HCT116 (cell line): Measurements from ENCODE around the gene SLC8A1. TPM values are rescaled to one million over a fixed set of nuclear protein-coding genes. Genes with fewer than 3 reads are reported as not detected.
A peak's percentile ranks its signal among the peaks of the same experiment; 100 is the strongest.

Experiments used
- ATAC-seq: fragments of 200-7000 bp; cut with Tn5 transposase; 2 replicates; pipeline ENCODE4 v1.9.1; 2020; ENCODE audit warnings: mild to moderate bottlenecking, moderate library complexity
- BruUV-seq: library from RNA; stranded (reverse); fragments of 400-500 nt; replicated peaks from 2 replicates; lab custom pipeline; 2021; lab: Mats Ljungman, UMichigan
- CTCF ChIA-PET: fragments of 300-600 bp; sonication (Branson Sonifier 250); formaldehyde crosslinking; loops from one replicate; lab custom pipeline; 2021; ENCODE audit warnings: antibody characterized with exemption; lab: Charles Lee
- POLR2A ChIA-PET: fragments of 300-600, 350-600 bp; sonication (Branson Sonifier 250); formaldehyde crosslinking; loops from one replicate; lab custom pipeline; 2021; ENCODE audit warnings: antibody characterized with exemption; lab: Charles Lee
- RAD21 ChIA-PET, 2 experiments: fragments of 300-600 bp; sonication (Branson Sonifier 250); formaldehyde crosslinking; loops; one replicate each; lab custom pipeline; 2023; ENCODE audit warnings: low total read pairs in 2 of 2; ENCODE audit not compliant: uncharacterized antibody in 2 of 2, unreplicated experiment in 2 of 2, low non-redundant PET in 1 of 2; lab: Charles Lee
- DNase-seq: peaks from one replicate; pipeline ENCODE4 v3.0.0-alpha.2; 2010; ENCODE audit warnings: low read depth, low spot score
- H2AFZ ChIP-seq: fragments of 200-600 bp; shearing (Covaris generic), sonication (generic); 2 replicates; pipeline ENCODE4 v1.6.1; 2017; ENCODE audit warnings: low read depth, mixed run types, mixed read lengths, antibody characterized with exemption, low read length; ENCODE audit not compliant: poor library complexity, severe bottlenecking
- H3K27ac ChIP-seq: 2 replicates; pipeline ENCODE4 v1.5.1; 2012; ENCODE audit warnings: low read depth, low read length
- H3K27me3 ChIP-seq: fragments of 200-600 bp; sonication (generic); 2 replicates; pipeline ENCODE4 v1.6.1; 2016; ENCODE audit warnings: mixed run types, low read length, mixed read lengths; ENCODE audit not compliant: insufficient read depth
- H3K36me3 ChIP-seq, 2 experiments: fragments of 200-500 bp in 1 of 2; fragments of 200-600 bp in 1 of 2; sonication (Bioruptor generic) in 1 of 2; sonication (generic) in 1 of 2; 2 replicates each; pipeline versions ENCODE4 v1.5.1 to v1.6.1; 2014 to 2016; ENCODE audit warnings: low read length in 2 of 2, inconsistent platforms in 1 of 2, mixed read lengths in 1 of 2, mixed run types in 1 of 2; ENCODE audit not compliant: insufficient read depth in 2 of 2, control insufficient read depth in 1 of 2
- H3K4me1 ChIP-seq, 2 experiments: fragments of 200-600 bp in 1 of 2; sonication (generic) in 1 of 2; 2 replicates each; pipeline versions ENCODE4 v1.5.1 to v1.6.1; 2012 to 2017; ENCODE audit warnings: low read length in 2 of 2, inconsistent platforms in 1 of 2, mild to moderate bottlenecking in 1 of 2, mixed read lengths in 1 of 2, mixed run types in 1 of 2, moderate library complexity in 1 of 2; ENCODE audit not compliant: insufficient read depth in 2 of 2, control insufficient read depth in 1 of 2
- H3K4me2 ChIP-seq: fragments of 200-600 bp; sonication (generic); 2 replicates; pipeline ENCODE4 v1.6.1; 2017; ENCODE audit warnings: mixed run types, low read length, mixed read lengths
- H3K4me3 ChIP-seq, 2 experiments: fragments of 200-600 bp in 1 of 2; sonication (generic) in 1 of 2; replicated peaks in 1 of 2; 2 replicates each; pipeline ENCODE4 v1.5.1; 2011 to 2016; ENCODE audit warnings: low read length in 2 of 2, control low read depth in 1 of 2, low read depth in 1 of 2, mild to moderate bottlenecking in 1 of 2, mixed read lengths in 1 of 2, mixed run types in 1 of 2
- H3K79me2 ChIP-seq: fragments of 200-600 bp; sonication (generic); 2 replicates; pipeline ENCODE4 v1.6.1; 2017; ENCODE audit warnings: mild to moderate bottlenecking, mixed run types, low read length, moderate library complexity, mixed read lengths; ENCODE audit not compliant: insufficient read depth
- H3K9ac ChIP-seq: fragments of 200-600 bp; sonication (generic); 2 replicates; pipeline ENCODE4 v1.6.1; 2016; ENCODE audit warnings: low read length, mixed read lengths
- H3K9me2 ChIP-seq: fragments of 200-600 bp; sonication (generic), shearing (Covaris generic); 2 replicates; pipeline ENCODE4 v1.6.1; 2017; ENCODE audit warnings: mixed run types, mild to moderate bottlenecking, moderate library complexity; ENCODE audit not compliant: insufficient read depth
- H3K9me3 ChIP-seq, 2 experiments: fragments of 200-500 bp in 1 of 2; fragments of 200-600 bp in 1 of 2; sonication (Bioruptor generic) in 1 of 2; sonication (generic) in 1 of 2; 2 replicates each; pipeline ENCODE4 v1.6.1; 2014 to 2017; ENCODE audit warnings: low read length in 2 of 2, mixed read lengths in 2 of 2, inconsistent platforms in 1 of 2, low read depth in 1 of 2, mild to moderate bottlenecking in 1 of 2, mixed run types in 1 of 2, moderate library complexity in 1 of 2; ENCODE audit not compliant: control insufficient read depth in 1 of 2, insufficient read depth in 1 of 2
- H4K20me1 ChIP-seq: fragments of 200-600 bp; sonication (generic), shearing (Covaris generic); 2 replicates; pipeline ENCODE4 v1.6.1; 2017; ENCODE audit warnings: mixed run types, mild to moderate bottlenecking, moderate library complexity; ENCODE audit not compliant: insufficient read depth
- CBX3 ChIP-seq: IDR thresholded peaks from 2 replicates; pipeline ENCODE4 v1.6.1; 2012; ENCODE audit warnings: low read depth
- ELF1 ChIP-seq: IDR thresholded peaks from 2 replicates; pipeline ENCODE4 v1.6.1; 2012; ENCODE audit warnings: low read depth, borderline replicate concordance
- EZH2 ChIP-seq: fragments of 200-600 bp; sonication (generic); IDR thresholded peaks from 2 replicates; pipeline ENCODE4 v1.6.1; 2017; ENCODE audit warnings: antibody characterized with exemption, mixed run types
- FOSL1 ChIP-seq: IDR thresholded peaks from 2 replicates; pipeline ENCODE4 v1.6.1; 2012; ENCODE audit warnings: low read depth
- JUND ChIP-seq: IDR thresholded peaks from 2 replicates; pipeline ENCODE4 v1.6.1; 2012
- POLR2A ChIP-seq: IDR thresholded peaks from 2 replicates; pipeline ENCODE4 v1.7.0; 2011; ENCODE audit warnings: borderline replicate concordance; ENCODE audit not compliant: insufficient read depth, insufficient read length; ENCODE audit errors: extremely low read depth
- TCF7L2 ChIP-seq: IDR thresholded peaks from 2 replicates; pipeline ENCODE4 v1.7.0; 2011; ENCODE audit warnings: borderline replicate concordance, inconsistent platforms; ENCODE audit not compliant: insufficient read depth, insufficient read length; ENCODE audit errors: extremely low read depth
- ZNF274 ChIP-seq: fragments of 200-500 bp; sonication (Bioruptor generic); IDR thresholded peaks from 2 replicates; pipeline ENCODE4 v1.6.1; 2014; ENCODE audit warnings: mild to moderate bottlenecking, low read depth, low read length, inconsistent platforms
- intact Hi-C: fragments of 100-400 bp; cut with micrococcal nuclease; formaldehyde crosslinking; loops from 2 replicates; pipeline ENCODE4 v1.10.0; 2022
- total RNA-seq: library from RNA; stranded (reverse); gene quantifications from one replicate; pipeline ENCODE4 v1.2.1, GENCODE V29; 2021; ENCODE audit not compliant: unreplicated experiment
- TF ChIP-seq, protein P1 (sequence below): IDR thresholded peaks from 2 replicates; pipeline ENCODE4 v1.6.1; 2012; ENCODE audit warnings: low read depth
- TF ChIP-seq, protein P2 (sequence below): IDR thresholded peaks from 2 replicates; pipeline ENCODE4 v1.6.1; 2011; ENCODE audit warnings: mild to moderate bottlenecking, low read length, moderate library complexity; ENCODE audit not compliant: insufficient replicate concordance; ENCODE audit errors: extremely low read depth
- TF ChIP-seq, protein P3 (sequence below): IDR thresholded peaks from 2 replicates; pipeline ENCODE4 v1.6.1; 2012
- TF ChIP-seq, protein P4 (sequence below), 3 experiments: fragments of 200-600 bp in 1 of 3; sonication (generic) in 1 of 3; IDR thresholded peaks in 2 of 3; conservative IDR thresholded peaks in 1 of 3; 2 replicates each; pipeline ENCODE4 v1.5.1; 2012 to 2017; ENCODE audit warnings: low read depth in 2 of 3, low read length in 2 of 3, antibody characterized with exemption in 1 of 3, borderline replicate concordance in 1 of 3, control low read depth in 1 of 3, mild to moderate bottlenecking in 1 of 3, mixed read lengths in 1 of 3, mixed run types in 1 of 3, moderate library complexity in 1 of 3; ENCODE audit not compliant: insufficient read depth in 1 of 3

The SLC8A1 gene
- total RNA-seq, 1 experiment from 2014 or later = 0.07 TPM

DNA sequence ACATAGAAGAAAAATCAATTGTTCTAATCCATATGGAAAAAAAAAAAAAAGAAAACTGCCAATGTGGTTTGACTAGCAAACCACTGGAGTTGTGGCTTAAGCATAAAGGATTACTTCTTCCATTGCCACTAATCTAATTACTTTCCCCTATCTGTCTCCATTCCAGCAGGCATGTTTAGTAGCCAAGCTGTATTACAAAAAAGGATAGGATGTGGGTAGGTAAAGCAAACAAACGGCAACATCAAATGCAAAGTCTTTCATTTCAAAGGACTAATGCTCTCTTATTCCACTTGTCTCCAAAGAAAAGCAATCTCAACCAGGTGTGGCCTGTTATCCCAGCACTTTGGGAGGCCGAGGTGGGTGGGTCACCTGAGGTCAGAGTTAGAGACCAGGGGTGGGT lies 36.5 kb downstream of the SLC8A1 start (continued):
- TF ChIP-seq, protein P1, sequence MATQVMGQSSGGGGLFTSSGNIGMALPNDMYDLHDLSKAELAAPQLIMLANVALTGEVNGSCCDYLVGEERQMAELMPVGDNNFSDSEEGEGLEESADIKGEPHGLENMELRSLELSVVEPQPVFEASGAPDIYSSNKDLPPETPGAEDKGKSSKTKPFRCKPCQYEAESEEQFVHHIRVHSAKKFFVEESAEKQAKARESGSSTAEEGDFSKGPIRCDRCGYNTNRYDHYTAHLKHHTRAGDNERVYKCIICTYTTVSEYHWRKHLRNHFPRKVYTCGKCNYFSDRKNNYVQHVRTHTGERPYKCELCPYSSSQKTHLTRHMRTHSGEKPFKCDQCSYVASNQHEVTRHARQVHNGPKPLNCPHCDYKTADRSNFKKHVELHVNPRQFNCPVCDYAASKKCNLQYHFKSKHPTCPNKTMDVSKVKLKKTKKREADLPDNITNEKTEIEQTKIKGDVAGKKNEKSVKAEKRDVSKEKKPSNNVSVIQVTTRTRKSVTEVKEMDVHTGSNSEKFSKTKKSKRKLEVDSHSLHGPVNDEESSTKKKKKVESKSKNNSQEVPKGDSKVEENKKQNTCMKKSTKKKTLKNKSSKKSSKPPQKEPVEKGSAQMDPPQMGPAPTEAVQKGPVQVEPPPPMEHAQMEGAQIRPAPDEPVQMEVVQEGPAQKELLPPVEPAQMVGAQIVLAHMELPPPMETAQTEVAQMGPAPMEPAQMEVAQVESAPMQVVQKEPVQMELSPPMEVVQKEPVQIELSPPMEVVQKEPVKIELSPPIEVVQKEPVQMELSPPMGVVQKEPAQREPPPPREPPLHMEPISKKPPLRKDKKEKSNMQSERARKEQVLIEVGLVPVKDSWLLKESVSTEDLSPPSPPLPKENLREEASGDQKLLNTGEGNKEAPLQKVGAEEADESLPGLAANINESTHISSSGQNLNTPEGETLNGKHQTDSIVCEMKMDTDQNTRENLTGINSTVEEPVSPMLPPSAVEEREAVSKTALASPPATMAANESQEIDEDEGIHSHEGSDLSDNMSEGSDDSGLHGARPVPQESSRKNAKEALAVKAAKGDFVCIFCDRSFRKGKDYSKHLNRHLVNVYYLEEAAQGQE = no peak
- TF ChIP-seq, protein P2, sequence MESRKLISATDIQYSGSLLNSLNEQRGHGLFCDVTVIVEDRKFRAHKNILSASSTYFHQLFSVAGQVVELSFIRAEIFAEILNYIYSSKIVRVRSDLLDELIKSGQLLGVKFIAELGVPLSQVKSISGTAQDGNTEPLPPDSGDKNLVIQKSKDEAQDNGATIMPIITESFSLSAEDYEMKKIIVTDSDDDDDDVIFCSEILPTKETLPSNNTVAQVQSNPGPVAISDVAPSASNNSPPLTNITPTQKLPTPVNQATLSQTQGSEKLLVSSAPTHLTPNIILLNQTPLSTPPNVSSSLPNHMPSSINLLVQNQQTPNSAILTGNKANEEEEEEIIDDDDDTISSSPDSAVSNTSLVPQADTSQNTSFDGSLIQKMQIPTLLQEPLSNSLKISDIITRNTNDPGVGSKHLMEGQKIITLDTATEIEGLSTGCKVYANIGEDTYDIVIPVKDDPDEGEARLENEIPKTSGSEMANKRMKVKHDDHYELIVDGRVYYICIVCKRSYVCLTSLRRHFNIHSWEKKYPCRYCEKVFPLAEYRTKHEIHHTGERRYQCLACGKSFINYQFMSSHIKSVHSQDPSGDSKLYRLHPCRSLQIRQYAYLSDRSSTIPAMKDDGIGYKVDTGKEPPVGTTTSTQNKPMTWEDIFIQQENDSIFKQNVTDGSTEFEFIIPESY = no peak

DNA sequence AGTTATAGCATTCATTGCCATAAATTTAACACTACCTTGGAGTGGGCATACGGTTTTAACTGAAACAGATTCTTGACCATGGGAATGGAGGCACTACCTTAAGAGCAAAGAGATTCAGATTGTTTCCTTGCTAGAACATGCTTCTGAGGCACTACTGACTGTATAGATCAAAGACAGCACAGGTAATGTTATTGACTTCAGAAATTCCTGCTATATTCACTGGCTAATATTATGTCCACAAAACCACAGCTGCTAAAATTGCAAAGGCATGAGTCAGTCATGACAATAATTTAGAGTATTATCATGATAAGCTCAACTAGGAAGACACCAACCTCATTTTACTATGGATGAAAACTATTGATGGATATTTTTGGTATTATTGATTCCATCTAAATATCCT lies 39.4 kb downstream of the SLC8A1 start:
- H3K4me2 ChIP-seq = peak overlapping the region; percentile 27

More for the DNA sequence above, 39.4 kb downstream of the SLC8A1 start:
- Histone ChIP-seq H3K27me3 (no peaks in the 10 kb centered on the region), H3K36me3 (no peaks in the 10 kb centered on the region), H3K9me2 (no peaks in the 10 kb centered on the region), H2AFZ (peak overlapping the region; percentile 2), H3K9ac (no peak overlapping the region), H4K20me1 (no peaks in the 10 kb centered on the region), H3K9me3 (no peaks in the 10 kb centered on the region), H3K79me2 (no peaks in the 10 kb centered on the region), H3K27ac (no peak overlapping the region), H3K4me1 (peaks cover 6 to 11% of the 10 kb centered on the region in 2 experiments; a peak in 3 of 4 replicates), H3K4me3 (no peak overlapping the region)
- ChIA-PET CTCF (no interaction called here), RAD21 (no interaction called here), POLR2A (no interaction called here)
- intact Hi-C loops = no loop called here
- TF ChIP-seq EZH2 (no peak), FOSL1 (peak; percentile 53; the same call in 1 of the 2 replicates), JUND (peak; percentile 55), ZNF274 (no peak), TCF7L2 (peak; percentile 32), ELF1 (no peak), CBX3 (no peak), POLR2A (no peak)
- TF ChIP-seq, protein P3, sequence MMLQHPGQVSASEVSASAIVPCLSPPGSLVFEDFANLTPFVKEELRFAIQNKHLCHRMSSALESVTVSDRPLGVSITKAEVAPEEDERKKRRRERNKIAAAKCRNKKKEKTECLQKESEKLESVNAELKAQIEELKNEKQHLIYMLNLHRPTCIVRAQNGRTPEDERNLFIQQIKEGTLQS = no peak
- TF ChIP-seq, protein P4, sequence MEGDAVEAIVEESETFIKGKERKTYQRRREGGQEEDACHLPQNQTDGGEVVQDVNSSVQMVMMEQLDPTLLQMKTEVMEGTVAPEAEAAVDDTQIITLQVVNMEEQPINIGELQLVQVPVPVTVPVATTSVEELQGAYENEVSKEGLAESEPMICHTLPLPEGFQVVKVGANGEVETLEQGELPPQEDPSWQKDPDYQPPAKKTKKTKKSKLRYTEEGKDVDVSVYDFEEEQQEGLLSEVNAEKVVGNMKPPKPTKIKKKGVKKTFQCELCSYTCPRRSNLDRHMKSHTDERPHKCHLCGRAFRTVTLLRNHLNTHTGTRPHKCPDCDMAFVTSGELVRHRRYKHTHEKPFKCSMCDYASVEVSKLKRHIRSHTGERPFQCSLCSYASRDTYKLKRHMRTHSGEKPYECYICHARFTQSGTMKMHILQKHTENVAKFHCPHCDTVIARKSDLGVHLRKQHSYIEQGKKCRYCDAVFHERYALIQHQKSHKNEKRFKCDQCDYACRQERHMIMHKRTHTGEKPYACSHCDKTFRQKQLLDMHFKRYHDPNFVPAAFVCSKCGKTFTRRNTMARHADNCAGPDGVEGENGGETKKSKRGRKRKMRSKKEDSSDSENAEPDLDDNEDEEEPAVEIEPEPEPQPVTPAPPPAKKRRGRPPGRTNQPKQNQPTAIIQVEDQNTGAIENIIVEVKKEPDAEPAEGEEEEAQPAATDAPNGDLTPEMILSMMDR (IDR thresholded peaks at IDR 0.05 in 2 of 3, conservative IDR thresholded peaks at IDR 0.05 in 1 of 3; ENCODE audit: borderline replicate concordance in 1 of 3, insufficient read depth in 1 of 3, low read depth in 2 of 3, low read length in 2 of 3) = no peak
- DNase-seq = peak; percentile 16
- peak; percentile 86 for ATAC-seq
- no TSS peak for BruUV-seq
